Panc1 (cell line): ENCODE data around the gene PSMB2.

Source experiments
- POLR2AphosphoS5 ChIP-seq: IDR thresholded peaks from 2 replicates; pipeline ENCODE4 v1.6.1; 2012; ENCODE audit warnings: mild to moderate bottlenecking, low read depth, low read length, moderate library complexity
- REST ChIP-seq, 2 experiments: IDR thresholded peaks; 2 replicates each; pipeline ENCODE4 v1.6.1; 2011 to 2012; ENCODE audit warnings: low read depth in 2 of 2, control low read depth in 1 of 2, low read length in 1 of 2, mild to moderate bottlenecking in 1 of 2, moderate library complexity in 1 of 2; ENCODE audit not compliant: insufficient read depth in 1 of 2
- TCF7L2 ChIP-seq: IDR thresholded peaks from 2 replicates; pipeline ENCODE4 v1.6.1; 2011; ENCODE audit warnings: mild to moderate bottlenecking, low read depth, low read length, inconsistent platforms
- TF ChIP-seq, protein P1 (sequence below): fragments of 450-650 bp; IDR thresholded peaks from 2 replicates; pipeline ENCODE4 v1.5.1; 2017; ENCODE audit warnings: mild to moderate bottlenecking

DNA sequence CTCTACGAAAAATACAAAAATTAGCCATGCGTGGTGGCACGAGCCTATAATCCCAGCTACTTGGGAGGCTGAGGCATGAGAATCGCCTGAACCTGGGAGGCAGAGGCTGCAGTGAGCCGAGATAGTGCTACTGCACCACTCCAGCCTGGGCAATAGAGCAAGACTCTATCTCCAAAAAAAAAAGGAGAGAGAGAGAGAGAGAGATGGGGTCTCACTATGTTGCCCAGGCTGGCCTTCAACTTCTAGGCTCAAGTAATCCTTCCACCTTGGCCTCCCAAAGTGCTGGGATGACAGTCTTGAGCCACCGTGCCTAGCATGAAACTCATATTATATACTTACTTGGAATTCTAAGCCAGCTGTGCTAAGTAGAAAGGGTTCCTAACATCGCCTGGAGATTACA lies 29.7 kb downstream of the PSMB2 start:
- TF ChIP-seq, protein P1, sequence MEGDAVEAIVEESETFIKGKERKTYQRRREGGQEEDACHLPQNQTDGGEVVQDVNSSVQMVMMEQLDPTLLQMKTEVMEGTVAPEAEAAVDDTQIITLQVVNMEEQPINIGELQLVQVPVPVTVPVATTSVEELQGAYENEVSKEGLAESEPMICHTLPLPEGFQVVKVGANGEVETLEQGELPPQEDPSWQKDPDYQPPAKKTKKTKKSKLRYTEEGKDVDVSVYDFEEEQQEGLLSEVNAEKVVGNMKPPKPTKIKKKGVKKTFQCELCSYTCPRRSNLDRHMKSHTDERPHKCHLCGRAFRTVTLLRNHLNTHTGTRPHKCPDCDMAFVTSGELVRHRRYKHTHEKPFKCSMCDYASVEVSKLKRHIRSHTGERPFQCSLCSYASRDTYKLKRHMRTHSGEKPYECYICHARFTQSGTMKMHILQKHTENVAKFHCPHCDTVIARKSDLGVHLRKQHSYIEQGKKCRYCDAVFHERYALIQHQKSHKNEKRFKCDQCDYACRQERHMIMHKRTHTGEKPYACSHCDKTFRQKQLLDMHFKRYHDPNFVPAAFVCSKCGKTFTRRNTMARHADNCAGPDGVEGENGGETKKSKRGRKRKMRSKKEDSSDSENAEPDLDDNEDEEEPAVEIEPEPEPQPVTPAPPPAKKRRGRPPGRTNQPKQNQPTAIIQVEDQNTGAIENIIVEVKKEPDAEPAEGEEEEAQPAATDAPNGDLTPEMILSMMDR: no peak
- no peak for TF ChIP-seq POLR2AphosphoS5
- TF ChIP-seq TCF7L2: no peak
- TF ChIP-seq REST (IDR thresholded peaks at IDR 0.05; ENCODE audit: insufficient read depth in 1 of 2, low read depth in 2 of 2, low read length in 1 of 2): no peak
